ENCODE measurements around the gene TET3.

The TET3 gene

DNA sequence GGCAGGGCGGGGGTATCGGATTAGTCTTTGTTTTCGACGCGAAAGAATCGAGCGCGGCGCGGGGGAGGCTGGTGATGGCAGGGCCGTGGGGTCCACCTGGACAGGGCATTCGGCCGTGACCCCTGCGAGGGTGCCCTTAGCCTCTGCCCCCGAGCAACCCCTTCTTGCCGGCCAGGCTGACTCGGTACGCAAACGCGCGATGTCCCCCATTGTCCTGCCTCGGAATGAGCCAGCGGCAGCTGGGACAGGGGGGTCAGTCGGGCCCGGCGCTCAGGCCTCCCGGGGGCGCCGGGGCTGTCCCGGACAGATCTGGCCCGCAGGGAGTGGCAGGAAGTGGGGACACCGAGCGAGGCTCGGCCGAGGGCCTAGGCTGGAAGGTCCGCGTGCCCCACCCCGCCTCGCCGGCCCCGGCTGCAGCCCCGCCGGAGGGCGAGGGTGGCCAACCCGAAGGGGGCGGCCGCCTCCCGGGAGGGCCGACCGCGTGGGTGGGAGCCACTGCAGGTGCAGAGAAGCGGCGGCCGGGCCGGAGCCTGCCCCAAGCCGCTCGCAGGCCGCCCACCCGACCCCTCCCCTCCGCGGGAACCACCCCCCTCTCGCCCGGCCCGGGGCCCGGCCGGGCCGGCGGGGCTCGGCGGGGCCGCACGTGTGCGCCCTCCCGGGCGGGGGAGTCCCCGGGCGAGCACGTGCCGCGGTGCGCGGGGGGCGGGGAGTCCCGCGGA lies at the start of gene TET3:
Gene TET3, plus strand, starts transcription at position 708 of the 719 bp plus-strand sequence. CDS start 1,494 bp downstream, outside the sequence.
- H3K27ac ChIP-seq = no peak within 1 kb of the TSS
- no peaks in the 10 kb centered on the region for H3K27me3 ChIP-seq (replicated peaks)
- DNase-seq = no peak
- TF ChIP-seq, protein P1, sequence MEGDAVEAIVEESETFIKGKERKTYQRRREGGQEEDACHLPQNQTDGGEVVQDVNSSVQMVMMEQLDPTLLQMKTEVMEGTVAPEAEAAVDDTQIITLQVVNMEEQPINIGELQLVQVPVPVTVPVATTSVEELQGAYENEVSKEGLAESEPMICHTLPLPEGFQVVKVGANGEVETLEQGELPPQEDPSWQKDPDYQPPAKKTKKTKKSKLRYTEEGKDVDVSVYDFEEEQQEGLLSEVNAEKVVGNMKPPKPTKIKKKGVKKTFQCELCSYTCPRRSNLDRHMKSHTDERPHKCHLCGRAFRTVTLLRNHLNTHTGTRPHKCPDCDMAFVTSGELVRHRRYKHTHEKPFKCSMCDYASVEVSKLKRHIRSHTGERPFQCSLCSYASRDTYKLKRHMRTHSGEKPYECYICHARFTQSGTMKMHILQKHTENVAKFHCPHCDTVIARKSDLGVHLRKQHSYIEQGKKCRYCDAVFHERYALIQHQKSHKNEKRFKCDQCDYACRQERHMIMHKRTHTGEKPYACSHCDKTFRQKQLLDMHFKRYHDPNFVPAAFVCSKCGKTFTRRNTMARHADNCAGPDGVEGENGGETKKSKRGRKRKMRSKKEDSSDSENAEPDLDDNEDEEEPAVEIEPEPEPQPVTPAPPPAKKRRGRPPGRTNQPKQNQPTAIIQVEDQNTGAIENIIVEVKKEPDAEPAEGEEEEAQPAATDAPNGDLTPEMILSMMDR (IDR thresholded peaks at IDR 0.05; ENCODE audit: low read depth, low read length, missing control alignments) = no peak
- peak within 1 kb of the TSS; percentile 59 for H3K4me3 ChIP-seq (ENCODE audit: low read depth, low read length)
- in situ Hi-C loops (cut with HindIII; ENCODE audit: low pct_ligation_motif_present, low sequenced_read_pairs) = no loop called here
- H3K36me3 ChIP-seq (replicated peaks) = no peaks in the 10 kb centered on the region

DNA sequence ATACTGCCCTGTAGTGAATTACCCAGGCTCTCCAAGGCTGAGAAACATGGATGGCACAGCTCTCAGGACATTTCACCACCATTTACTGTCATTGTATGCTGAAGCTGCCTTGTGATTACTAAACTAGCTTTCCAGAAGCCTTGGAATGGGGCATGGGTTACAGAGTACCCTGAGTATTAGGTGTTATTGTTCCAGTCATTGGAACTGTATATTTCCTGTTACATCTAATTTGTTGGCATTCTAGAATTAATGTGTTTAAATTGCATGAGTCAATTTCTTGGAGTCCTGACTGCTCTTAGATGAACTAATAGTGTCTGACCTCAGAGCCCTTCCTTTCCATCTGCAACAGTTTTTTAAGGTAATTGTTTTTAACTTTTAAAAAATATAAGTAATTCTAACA lies 49.1 kb upstream of the TET3 start:
- in situ Hi-C loops (cut with HindIII; ENCODE audit: low pct_ligation_motif_present, low sequenced_read_pairs) = no loop called here
- Histone ChIP-seq H3K4me3 (ENCODE audit: low read depth, low read length) (no peak overlapping the region), H3K27me3 (replicated peaks) (no peaks in the 10 kb centered on the region), H3K36me3 (replicated peaks) (peaks cover 2% of the 10 kb centered on the region), H3K27ac (no peak overlapping the region)
- TF ChIP-seq, protein P1 (IDR thresholded peaks at IDR 0.05; ENCODE audit: low read depth, low read length, missing control alignments) = no peak
- no peak for DNase-seq

DNA sequence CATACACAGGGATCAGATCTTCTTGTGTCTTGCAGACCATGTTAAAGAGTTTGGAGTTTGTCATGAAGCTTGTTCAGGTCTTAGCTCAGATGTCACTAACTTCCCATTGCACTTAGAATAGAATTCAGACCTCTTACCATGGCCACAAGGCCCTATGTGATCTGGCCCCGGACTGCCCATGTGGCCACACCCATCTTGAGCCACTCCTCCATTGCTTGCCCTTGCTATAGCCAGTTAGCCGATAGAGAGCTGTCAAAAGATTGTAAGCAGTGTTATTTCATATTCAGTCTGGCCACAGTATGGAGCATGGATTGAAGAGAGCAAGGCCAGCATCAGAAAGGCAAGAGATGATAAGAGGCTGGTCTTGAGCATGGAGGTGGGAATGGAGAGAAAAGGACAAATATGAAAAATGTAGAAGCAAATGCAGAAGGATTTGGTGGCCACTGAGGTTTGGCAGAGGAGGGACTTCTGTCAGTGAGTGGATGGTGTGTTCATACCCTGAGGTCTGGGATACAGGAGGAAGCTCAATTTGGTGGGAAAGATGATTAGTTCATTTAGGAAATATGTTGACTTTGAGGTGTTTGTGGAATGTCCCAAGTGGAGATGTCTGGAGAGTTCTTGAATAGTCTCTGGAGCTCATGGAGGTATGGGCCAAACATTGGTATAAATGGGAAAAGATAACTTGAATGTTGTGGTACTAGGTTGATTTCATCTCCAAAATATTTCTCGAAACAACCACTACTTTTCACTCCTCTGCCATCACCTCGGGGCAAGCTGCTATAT lies 47.4 kb upstream of the TET3 start:
- Histone ChIP-seq H3K27me3 (replicated peaks) (no peaks in the 10 kb centered on the region), H3K36me3 (replicated peaks) (peaks cover 2% of the 10 kb centered on the region), H3K4me3 (ENCODE audit: low read depth, low read length) (no peak overlapping the region), H3K27ac (no peak overlapping the region)
- TF ChIP-seq, protein P1 (IDR thresholded peaks at IDR 0.05; ENCODE audit: low read depth, low read length, missing control alignments) = no peak
- in situ Hi-C loops (cut with HindIII; ENCODE audit: low pct_ligation_motif_present, low sequenced_read_pairs) = no loop called here
- no peak for DNase-seq

DNA sequence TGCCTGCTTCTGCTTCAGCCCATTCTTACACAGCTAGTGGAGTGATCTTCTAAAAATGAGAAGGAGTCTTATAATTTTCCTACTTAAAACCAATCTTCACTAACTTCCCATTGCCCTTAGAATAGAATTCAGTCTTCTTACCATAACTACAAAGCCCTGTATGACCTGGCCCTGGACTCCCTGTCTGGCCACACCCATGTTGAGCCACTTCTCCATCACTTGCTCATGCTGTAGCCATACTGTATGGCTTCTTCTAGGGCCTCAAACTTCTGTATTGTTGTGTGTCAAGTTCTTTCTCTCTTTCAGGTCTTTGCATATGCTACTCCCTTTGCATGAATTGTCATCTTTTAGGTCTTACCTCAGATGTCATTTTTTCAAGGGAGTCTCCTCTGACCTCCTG lies 46.8 kb upstream of the TET3 start:
- peaks cover 2% of the 10 kb centered on the region for H3K36me3 ChIP-seq (replicated peaks)
- TF ChIP-seq, protein P1 (IDR thresholded peaks at IDR 0.05; ENCODE audit: low read depth, low read length, missing control alignments) = no peak
- DNase-seq = no peak
- in situ Hi-C loops (cut with HindIII; ENCODE audit: low pct_ligation_motif_present, low sequenced_read_pairs) = no loop called here
- no peaks in the 10 kb centered on the region for H3K27me3 ChIP-seq (replicated peaks)
- H3K4me3 ChIP-seq (ENCODE audit: low read depth, low read length) = no peak overlapping the region
- no peak overlapping the region for H3K27ac ChIP-seq

DNA sequence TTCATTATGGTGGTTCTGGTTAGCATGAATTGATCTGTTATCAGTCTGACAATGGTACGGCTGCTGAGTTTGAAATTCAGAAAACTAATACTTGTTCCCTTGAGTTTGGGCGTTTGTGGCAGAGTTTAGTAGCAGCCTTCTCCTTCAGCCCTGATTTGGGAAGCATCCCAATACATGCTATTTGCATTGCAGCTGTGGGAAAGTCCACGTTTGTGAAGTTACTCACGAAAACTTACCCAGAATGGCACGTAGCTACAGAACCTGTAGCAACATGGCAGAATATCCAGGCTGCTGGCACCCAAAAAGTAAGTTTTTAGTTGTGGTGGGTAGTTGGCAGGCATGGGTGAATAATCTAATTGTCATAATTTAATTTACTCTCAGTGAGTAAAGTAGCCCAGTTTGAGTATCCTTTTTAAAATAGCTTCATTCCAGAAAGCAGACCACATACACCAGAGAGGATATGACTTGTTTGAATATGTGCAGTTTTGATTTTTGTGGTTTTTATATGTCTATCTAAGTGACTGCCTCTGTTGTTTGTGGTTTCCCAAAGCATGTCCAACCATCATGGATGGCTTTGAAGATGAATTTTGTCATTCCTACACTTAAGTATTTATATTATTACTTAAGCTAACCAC lies 45.9 kb upstream of the TET3 start:
- peaks cover 2% of the 10 kb centered on the region for H3K36me3 ChIP-seq (replicated peaks)
- no peak overlapping the region for H3K4me3 ChIP-seq (ENCODE audit: low read depth, low read length)
- H3K27me3 ChIP-seq (replicated peaks) = no peaks in the 10 kb centered on the region
- peak; percentile 51 for DNase-seq
- TF ChIP-seq, protein P1 (IDR thresholded peaks at IDR 0.05; ENCODE audit: low read depth, low read length, missing control alignments) = no peak
- H3K27ac ChIP-seq = peak overlapping the region; percentile 4
- in situ Hi-C loops (cut with HindIII; ENCODE audit: low pct_ligation_motif_present, low sequenced_read_pairs) = no loop called here
